Pancreas (tissue), 10 donors: ENCODE data around the gene CBFA2T3. TPM values are rescaled to one million over a fixed set of nuclear protein-coding genes. Genes with fewer than 3 reads are reported as not detected.
A peak's percentile ranks its signal among the peaks of the same experiment; 100 is the strongest.

Experiments
- ATAC-seq, 4 donors: fragments of 200-7000 bp; cut with Tn5 transposase; one replicate each; pipeline versions ENCODE4 v1.8.0 to v1.9.1; 2020; ENCODE audit warnings: mild to moderate bottlenecking in 4 of 4, moderate library complexity in 4 of 4
- DNase-seq, 6 donors: peaks; one replicate each; pipeline ENCODE4 v3.0.0-alpha.2; 2020
- FAIRE-seq: peaks from 2 replicates; lab custom pipeline; 2012; peaks lifted over from hg19 to GRCh38; lab: Jason Lieb, UNC
- H3K27ac ChIP-seq, 4 donors: fragments of 200-600 bp; sonication (generic); 1 replicate in 3 of 4; 2 replicates in 1 of 4; pipeline versions ENCODE4 v1.5.0 to v1.8.0; 2020
- H3K27me3 ChIP-seq, 4 donors: fragments of 200-600 bp; one replicate each; pipeline ENCODE4 v1.8.0; 2021
- H3K36me3 ChIP-seq, 3 donors: fragments of 200-600 bp; sonication (generic) in 1 of 3; one replicate each; pipeline versions ENCODE4 v1.5.0 to v1.8.0; 2020 to 2021
- H3K4me1 ChIP-seq, 3 donors: fragments of 200-600 bp; one replicate each; pipeline ENCODE4 v1.8.0; 2021
- H3K4me3 ChIP-seq, 4 donors: fragments of 200-600 bp; sonication (generic) in 2 of 4; one replicate each; pipeline versions ENCODE4 v1.5.0 to v1.8.0; 2020 to 2021
- H3K9me3 ChIP-seq, 4 donors: fragments of 200-600 bp; one replicate each; pipeline ENCODE4 v1.8.0; 2021
- CTCF ChIP-seq, 4 donors: fragments of 200-600 bp; sonication (generic) in 3 of 4; IDR thresholded peaks; one replicate each; pipeline versions ENCODE4 v1.5.0 to v1.8.0; 2021; ENCODE audit warnings: antibody characterized with exemption in 4 of 4
- WGBS, 2 donors: extraction: QIAGEN DNeasy Blood & Tissue Kit; methylation state at CpG; one replicate each; pipeline ENCODE4 v1.1.7; 2013; 5-methylcytosine and 5-hydroxymethylcytosine counted together
- intact Hi-C, 3 donors: fragments of 100-400 bp; cut with DNase I; formaldehyde crosslinking; loops; one replicate each; pipeline versions ENCODE4 v1.11.1 to v1.14.2; 2022
- polyA plus RNA-seq, 2 donors: library from polyadenylated mRNA; stranded (reverse); fragments of 200-250 nt; gene quantifications; one replicate each; pipeline ENCODE4 v1.2.3, GENCODE V29; 2013
- total RNA-seq, 6 donors: library from RNA; stranded (reverse); fragmentation: NEBNext Ultra II Directional in 4 of 6; extraction: Animal tissue kit (Norgen Biotek cat#: 25700) in 4 of 6; gene quantifications; one replicate each; pipeline versions ENCODE4 v1.2.1 to v1.2.4, GENCODE V29; 2021 to 2023
- donor health status: healthy with polysubstance abuse.
- donor health status: DM: no; HTN: no; CAD: no; lungs with moderate emphysema.
- donor health status: DM: no; HTN: no; CAD: no.
- donor health status: control.
- donor health status: control.
- donor health status: Bipolar disorder and iron deficiency.
- donor health status: DM: yes; HTN: yes; CAD: no.
- donor health status: DM: no; HTN: no; CAD: no.
- donor health status: DM: no; HTN: no; CAD: no.
- donor health status: DM: yes; HTN: yes; CAD: no.

Gene CBFA2T3
- total and polyA plus RNA-seq, 8 donors: 8.7 to 27.0 (median 21.9) TPM

GRCh38 chr16:88943131-88943664 is 33.8 kb downstream of the CBFA2T3 start:
- H3K4me3 ChIP-seq: no peak overlapping the region
- peaks cover 0 to 5% (median 0%) of the 10 kb centered on the region in 3 donors for H3K4me1 ChIP-seq
- no peak overlapping the region for H3K27ac ChIP-seq
- FAIRE-seq: no peak
- no peak for ATAC-seq
- H3K27me3 ChIP-seq: no peaks in the 10 kb centered on the region
- intact Hi-C loops: loop anchor here in 1 of 3 donors (10.0 kb wide), 1 partner anchor 272 kb away; the partner anchor contains the start of gene ZNF778
- no peaks in the 10 kb centered on the region for H3K36me3 ChIP-seq
- no peak for TF ChIP-seq CTCF (IDR thresholded peaks at IDR 0.05)
- peak in 1 of 6 donors; percentile 55 for DNase-seq
- 87 to 88% methylated on average over 18 of the region's 18 CpGs for WGBS, 2 donors
- H3K9me3 ChIP-seq: no peaks in the 10 kb centered on the region

GRCh38 chr16:88941913-88942909 is 34.8 kb downstream of the CBFA2T3 start:
- H3K9me3 ChIP-seq: no peaks in the 10 kb centered on the region
- peak; percentile 42 to 75 (median 50) for TF ChIP-seq CTCF (IDR thresholded peaks at IDR 0.05)
- ATAC-seq: peak; percentile 39 to 57 (median 52)
- H3K36me3 ChIP-seq: no peaks in the 10 kb centered on the region
- H3K27ac ChIP-seq: no peak overlapping the region
- WGBS, 2 donors: 26 to 36% methylated on average over 42 to 54 of the region's 54 CpGs
- peaks cover 0 to 10% (median 0%) of the 10 kb centered on the region in 3 donors for H3K4me1 ChIP-seq
- intact Hi-C loops: loop anchor here in 1 of 3 donors (10.0 kb wide), 1 partner anchor 273 kb away; the partner anchor contains the start of gene ZNF778
- no peak for FAIRE-seq
- H3K4me3 ChIP-seq: peak overlapping the region in 3 of 4 donors; percentile 31 to 66 (median 65)
- peak in 5 of 6 donors; percentile 35 to 86 (median 70) for DNase-seq
- H3K27me3 ChIP-seq: no peaks in the 10 kb centered on the region

GRCh38 chr16:88940862-88941817 is 35.9 kb downstream of the CBFA2T3 start:
- H3K4me3 ChIP-seq: peak overlapping the region; percentile 61 to 76 (median 66)
- FAIRE-seq (no peak), DNase-seq (peak in 5 of 6 donors; percentile 55 to 87 (median 71)), ATAC-seq (peak; percentile 2 to 65 (median 43))
- intact Hi-C loops: loop anchor here in 1 of 3 donors (10.0 kb wide), 1 partner anchor 274 kb away; the partner anchor contains the start of gene ZNF778
- H3K27ac ChIP-seq: peak overlapping the region; percentile 64 to 88 (median 74)
- no peak for TF ChIP-seq CTCF (IDR thresholded peaks at IDR 0.05)
- H3K36me3 ChIP-seq: no peaks in the 10 kb centered on the region
- 0 to 1% methylated on average over 54 to 144 of the region's 152 CpGs for WGBS, 2 donors
- peaks cover 0 to 11% (median 0%) of the 10 kb centered on the region in 3 donors for H3K4me1 ChIP-seq
- H3K9me3 ChIP-seq: no peaks in the 10 kb centered on the region
- H3K27me3 ChIP-seq: no peaks in the 10 kb centered on the region
